ENCODE data around the gene TCIRG1.

DNA sequence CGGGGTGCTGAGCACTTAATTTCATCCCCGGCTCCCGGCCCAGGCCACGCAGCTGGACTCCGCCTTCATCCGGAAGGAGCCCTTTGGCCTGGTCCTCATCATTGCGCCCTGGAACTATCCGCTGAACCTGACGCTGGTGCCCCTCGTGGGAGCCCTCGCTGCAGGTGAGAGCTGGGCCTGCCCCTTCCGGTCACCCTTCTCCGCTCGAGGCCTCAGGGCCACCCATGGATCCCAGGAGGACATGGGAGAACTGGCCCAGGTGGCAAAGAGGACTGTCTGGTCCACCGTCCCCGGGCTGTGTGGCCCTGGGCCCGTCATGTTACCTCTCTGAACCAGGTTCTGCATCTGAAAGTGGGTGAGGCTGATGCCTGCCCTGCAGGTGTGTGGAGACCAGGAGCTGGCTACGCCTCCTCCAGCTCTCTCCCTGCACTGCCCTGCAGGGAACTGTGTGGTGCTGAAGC is 20.1 kb upstream of the TCIRG1 start:
- TF ChIP-seq, protein P1, sequence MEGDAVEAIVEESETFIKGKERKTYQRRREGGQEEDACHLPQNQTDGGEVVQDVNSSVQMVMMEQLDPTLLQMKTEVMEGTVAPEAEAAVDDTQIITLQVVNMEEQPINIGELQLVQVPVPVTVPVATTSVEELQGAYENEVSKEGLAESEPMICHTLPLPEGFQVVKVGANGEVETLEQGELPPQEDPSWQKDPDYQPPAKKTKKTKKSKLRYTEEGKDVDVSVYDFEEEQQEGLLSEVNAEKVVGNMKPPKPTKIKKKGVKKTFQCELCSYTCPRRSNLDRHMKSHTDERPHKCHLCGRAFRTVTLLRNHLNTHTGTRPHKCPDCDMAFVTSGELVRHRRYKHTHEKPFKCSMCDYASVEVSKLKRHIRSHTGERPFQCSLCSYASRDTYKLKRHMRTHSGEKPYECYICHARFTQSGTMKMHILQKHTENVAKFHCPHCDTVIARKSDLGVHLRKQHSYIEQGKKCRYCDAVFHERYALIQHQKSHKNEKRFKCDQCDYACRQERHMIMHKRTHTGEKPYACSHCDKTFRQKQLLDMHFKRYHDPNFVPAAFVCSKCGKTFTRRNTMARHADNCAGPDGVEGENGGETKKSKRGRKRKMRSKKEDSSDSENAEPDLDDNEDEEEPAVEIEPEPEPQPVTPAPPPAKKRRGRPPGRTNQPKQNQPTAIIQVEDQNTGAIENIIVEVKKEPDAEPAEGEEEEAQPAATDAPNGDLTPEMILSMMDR (conservative IDR thresholded peaks at IDR 0.05; ENCODE audit: low read depth, low read length): no peak
- no peak for TF ChIP-seq EZH2 (IDR thresholded peaks at IDR 0.05; ENCODE audit: low read length, unreplicated experiment)
- TF ChIP-seq EZH2phosphoT487 (IDR thresholded peaks at IDR 0.05; ENCODE audit: borderline replicate concordance, low read length): no peak

Measured in PC-3 (cell line).